A549 treated with ZK216348 at 1 μM for 4 hours (cell line): ENCODE results near the gene SNX2. TPM values are rescaled to one million over a fixed set of nuclear protein-coding genes. Genes with fewer than 3 reads are reported as not detected.

Experiments
- total RNA-seq: library from RNA; stranded (reverse); fragments of 200-300 nt; extraction: Qiagen RNA extraction; gene quantifications from 5 replicates; pipeline ENCODE4 v1.2.3, GENCODE V29; 2022; ENCODE audit warnings: low read depth

The SNX2 gene, protein sequence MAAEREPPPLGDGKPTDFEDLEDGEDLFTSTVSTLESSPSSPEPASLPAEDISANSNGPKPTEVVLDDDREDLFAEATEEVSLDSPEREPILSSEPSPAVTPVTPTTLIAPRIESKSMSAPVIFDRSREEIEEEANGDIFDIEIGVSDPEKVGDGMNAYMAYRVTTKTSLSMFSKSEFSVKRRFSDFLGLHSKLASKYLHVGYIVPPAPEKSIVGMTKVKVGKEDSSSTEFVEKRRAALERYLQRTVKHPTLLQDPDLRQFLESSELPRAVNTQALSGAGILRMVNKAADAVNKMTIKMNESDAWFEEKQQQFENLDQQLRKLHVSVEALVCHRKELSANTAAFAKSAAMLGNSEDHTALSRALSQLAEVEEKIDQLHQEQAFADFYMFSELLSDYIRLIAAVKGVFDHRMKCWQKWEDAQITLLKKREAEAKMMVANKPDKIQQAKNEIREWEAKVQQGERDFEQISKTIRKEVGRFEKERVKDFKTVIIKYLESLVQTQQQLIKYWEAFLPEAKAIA
- 35.4 to 63.9 TPM (median 37.5 TPM) in 5 replicates for total RNA-seq

DNA sequence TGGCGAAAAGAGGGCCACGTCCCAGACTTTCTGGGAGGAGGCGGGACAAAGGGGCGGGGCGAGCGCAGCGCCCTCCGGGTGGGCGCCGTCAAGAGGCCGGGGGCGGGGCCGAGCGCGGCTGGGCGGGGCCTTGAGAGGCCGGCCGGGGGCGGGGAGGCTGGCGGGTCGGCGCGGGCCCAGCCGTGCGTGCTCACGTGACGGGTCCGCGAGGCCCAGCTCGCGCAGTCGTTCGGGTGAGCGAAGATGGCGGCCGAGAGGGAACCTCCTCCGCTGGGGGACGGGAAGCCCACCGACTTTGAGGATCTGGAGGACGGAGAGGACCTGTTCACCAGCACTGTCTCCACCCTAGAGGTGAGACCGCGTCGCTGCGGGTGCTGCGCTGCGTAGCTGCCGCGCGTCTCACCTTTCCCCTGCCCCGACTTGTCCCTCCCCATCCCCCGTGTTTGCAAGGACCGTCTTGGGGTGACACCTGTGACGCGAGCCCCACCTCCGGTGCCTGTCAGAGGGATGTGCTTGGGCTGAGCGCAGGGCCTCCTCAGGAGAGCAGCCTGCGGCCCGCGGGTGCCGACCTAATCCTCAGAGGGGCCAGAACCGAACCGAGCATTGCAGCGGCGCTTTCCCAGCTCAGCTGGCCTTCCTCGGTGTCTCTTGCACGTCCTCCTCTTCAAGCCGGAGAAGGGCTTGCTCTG is at the start of gene SNX2:
TSS of gene SNX2 (plus strand) at position 220 of the 689 bp plus-strand sequence. CDS start at position 244, 24 bp downstream.

DNA sequence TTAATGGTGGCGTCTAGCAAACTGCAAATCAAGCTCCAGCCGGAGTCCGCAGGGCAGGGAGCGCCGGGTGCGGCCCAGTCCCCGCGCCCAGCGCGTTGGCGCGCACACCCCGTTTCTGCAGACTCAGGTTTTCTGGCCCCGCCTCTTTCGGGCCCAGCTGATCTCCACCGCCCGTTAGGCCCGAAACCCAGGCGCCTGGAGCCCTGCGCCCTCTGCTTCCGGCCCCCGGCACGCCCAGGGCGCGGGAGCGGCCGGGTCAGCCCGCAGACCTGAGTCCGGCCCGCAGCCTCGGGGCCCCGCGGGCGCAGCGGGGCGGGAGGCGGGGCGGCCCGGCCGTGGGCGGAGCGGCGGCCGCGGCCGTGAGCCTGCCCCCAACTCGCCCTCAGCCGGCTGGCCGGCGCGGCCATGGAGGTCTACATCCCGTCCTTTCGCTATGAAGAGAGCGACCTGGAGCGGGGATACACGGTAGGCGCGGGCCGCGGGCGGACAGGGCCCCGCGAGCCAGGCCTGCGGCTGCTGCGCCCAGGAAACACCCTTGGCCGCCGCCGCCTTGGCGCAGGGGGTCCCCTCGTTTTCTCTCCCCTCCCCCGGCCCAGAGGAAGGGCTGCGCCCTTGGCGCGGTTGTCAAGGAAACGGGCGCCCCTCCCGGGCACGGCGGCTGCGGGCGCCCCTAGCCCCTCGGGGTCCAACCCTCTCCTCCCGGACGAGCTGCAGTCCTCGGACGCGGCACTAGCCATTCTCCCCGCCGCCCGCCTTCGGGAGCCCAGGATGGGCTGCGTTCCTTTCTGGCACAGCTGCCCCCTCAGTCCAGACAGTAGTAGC is 70.6 kb downstream of the SNX2 start, which contains the start of gene SNX24:
TSS of gene SNX24 (plus strand) at position 385 of the 822 bp plus-strand sequence. CDS start at position 406, 21 bp downstream.

Other genes with a start within 250 kb of the SNX2 start
- 21.3 to 30.5 TPM (median 21.4 TPM) in 5 replicates for gene SNX24, start 70.5 kb downstream of the SNX2 start, total RNA-seq